HPDE6-E6E7 (cell line): Measurements from ENCODE around the gene ZNF579.
A peak's percentile ranks its signal among the peaks of the same experiment; 100 is the strongest.

Source experiments
- DNase-seq: peaks from one replicate; pipeline ENCODE4 v3.0.0; 2011; ENCODE audit warnings: missing footprints; ENCODE audit errors: extremely low spot score

Gene ZNF579

GRCh38 chr19:55580628-55581144 lies at the start of gene ZNF579:
Gene ZNF579 (minus strand): TSS chr19:55580848. CDS start chr19:55579639, 1,209 bp downstream.
- DNase-seq = peak; percentile 73

DNA sequence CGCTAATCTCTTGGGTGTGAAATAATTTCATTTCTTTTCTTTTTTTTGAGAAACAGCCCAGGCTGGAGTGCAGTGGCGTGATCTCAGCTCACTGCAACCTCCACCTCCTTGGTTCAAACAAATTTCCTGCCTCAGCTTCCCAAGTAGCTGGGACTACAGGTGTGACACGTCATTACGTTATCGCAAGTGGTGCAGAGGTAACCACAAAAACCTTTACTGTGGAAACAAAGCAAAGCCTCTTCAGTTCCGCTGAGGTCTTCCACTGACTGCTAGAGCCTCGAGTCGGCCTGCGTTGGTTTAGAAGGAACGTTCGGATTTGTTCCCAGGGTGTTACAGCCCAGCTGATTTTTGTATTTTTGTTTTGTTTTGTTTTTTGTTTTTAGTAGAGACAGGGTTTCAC lies 45.7 kb upstream of the ZNF579 start:
- DNase-seq = no peak

GRCh38 chr19:55625004-55625326 lies 44.3 kb upstream of the ZNF579 start:
- DNase-seq = no peak

DNA sequence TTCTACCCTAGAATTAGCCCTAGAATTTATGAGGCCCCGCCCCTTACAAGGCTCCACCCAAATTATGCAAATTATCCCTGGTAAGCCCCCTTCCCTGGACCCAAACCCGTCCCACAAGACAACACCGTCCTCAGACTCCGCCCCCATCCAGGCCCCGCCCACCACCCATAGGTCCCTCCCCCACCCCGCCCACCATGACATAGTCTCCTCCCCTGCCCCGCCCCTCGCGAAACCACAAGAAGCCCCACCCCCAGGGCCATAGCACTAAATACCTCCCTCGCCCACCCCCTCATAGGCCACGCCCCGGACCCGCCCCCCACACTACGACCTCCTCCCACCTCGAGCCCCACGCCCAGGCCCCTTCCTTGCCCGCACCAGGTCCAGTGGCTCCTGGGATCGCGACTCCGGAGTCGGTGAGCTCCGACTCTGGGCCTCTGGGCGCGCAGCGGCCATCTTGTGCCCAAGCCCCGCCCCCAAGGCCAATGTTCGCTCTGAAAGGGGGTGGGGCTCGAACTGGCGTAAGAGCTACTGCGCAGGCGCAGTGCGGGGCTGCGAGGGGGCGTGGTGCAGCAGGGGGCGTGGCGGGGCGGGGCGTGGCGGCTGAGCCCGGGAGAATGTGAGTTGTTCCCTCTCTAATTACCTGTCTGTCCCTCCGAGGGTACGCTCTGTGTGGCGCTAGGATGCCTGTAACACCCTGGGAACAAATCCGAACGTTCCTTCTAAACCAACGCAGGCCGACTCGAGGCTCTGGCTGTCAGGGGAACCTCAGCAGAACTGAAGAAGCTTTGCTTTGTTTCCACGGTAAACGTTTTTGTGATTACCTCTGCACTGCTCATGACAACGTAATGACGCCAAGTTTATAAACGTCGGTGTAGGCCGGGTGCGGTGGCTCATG lies 43.7 kb upstream of the ZNF579 start, which contains the start of gene ZNF784:
Gene ZNF784, minus strand, starts transcription at position 458 of the 895 bp plus-strand sequence. Its CDS starts 5 bp downstream, at position 453.
- DNase-seq = peak; percentile 78

DNA sequence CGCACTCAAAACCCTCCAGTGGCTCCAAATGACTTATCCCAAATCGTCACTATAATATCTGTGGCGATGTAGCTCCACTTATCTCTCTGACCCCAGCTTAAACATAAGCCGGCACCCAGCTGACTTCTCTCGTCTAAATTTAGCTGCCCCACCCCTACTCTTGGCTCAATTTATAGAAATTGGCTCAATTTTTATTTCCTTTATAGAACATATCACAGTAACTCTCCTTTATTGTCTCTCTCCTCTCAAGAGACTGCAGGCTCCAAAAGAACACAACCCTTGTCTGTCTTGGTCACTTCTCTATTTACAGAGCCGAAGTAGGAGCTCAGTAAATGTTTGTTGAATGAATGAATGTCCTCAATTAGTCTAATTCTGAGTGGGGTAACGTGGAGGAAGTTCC lies 42.9 kb upstream of the ZNF579 start:
- DNase-seq = no peak

DNA sequence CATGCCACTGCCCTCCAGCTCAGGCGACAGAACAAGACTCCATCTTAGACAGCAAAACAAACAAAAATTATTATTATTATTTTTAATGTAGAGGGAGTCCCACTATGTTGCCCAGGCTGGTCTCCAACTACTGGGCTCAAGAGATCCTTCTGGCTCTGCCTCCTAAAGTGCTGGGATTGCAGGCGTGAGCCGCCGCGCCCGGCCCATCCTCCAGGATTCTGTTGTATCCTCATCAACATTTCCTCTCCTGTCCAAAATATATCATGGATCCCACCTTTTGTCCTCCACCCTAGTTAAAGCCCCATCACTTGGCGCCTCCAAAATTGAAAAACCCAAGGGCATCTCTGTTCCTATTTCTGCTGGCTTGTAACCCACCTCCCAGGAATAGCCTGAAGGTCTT lies 42.5 kb upstream of the ZNF579 start:
- DNase-seq = no peak

DNA sequence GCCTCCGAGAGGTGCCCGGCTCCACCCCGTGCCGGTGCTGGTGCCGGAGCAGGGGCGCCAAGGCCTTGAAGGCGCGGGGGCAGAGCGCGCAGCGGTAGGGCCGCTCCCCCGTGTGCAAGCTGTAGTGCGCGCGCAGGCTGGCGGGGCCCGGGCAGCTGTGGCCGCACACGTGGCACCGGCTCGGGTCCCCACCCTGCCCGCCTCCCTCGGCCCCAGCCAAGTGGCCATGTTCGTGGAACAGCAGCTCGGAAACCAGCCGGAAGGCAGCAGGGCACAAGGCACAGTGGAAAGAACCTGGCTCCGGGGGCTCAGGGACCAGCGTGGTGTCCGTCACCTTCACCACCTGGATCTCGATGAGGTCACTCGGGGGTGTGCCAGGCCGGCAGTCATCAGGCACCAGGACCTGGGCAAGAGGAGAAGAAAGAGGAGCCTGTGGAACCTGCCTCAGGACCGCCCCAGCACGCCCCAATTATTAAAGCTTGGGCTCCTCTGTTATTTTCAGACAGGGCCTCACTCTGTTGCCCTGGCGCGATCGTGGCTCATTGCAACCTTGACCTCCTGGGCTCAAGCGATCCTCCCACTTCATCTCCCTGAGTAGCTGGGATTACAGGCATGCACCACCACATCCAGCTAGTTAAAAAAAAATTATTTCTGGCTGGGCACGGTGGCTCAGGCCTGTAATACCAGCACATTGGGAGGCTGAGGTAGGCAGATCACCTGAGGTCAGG lies 41.8 kb upstream of the ZNF579 start:
- no peak for DNase-seq

DNA sequence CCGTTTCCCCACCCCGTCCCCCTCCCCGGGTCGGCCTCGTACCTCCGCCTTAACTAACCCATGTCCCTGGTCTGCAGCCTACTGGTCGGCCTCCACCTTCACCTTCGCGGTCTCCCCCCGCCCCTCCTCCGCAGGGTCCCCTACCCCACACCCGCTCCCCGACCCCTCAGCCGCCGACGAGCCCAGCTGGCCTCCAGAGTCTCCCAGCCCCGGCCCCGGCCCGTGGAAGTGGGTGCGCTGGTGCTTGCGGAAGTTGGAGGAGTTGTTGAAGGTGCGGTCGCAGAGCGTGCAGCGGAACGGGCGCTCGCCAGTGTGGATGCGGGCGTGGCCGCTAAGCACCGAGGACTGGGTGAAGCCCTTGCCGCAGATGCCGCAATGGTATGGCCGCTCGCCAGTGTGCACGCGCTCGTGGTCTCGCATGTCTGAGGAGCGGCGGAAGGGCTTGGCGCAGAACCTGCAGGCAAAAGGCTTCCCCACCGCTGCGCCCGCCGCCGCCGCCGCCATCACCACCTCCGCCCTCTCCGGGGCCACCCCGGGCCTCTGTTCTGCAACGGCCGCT lies 41.1 kb upstream of the ZNF579 start:
- DNase-seq = no peak

GRCh38 chr19:55621205-55621672 lies 40.6 kb upstream of the ZNF579 start:
- no peak for DNase-seq

- DNase-seq = no peak
Measured at GRCh38 chr19:55620410-55621204, 40.0 kb upstream of the ZNF579 start.

GRCh38 chr19:55619286-55619685 lies 38.6 kb upstream of the ZNF579 start:
- no peak for DNase-seq

GRCh38 chr19:55618426-55618825 lies 37.8 kb upstream of the ZNF579 start:
- no peak for DNase-seq

DNA sequence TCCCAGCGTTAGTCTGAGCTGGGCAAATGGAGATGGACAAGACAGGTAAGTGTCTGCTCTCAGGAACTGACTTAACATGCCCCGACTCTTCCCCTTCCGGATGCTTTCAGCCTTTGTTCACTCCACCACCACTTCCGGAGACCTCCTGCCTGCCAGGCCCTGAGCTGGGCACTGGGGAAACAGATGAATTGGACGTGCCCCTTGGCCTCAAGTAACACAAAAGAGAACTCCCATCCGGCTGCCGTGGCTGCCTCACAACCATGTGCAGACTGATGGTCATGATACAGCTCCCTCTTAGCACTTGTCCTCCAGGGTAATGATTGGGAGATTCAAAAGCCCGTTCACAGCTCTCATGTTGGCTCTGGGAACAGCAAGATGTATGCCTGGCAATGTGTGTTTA lies 36.8 kb upstream of the ZNF579 start:
- DNase-seq = no peak

DNA sequence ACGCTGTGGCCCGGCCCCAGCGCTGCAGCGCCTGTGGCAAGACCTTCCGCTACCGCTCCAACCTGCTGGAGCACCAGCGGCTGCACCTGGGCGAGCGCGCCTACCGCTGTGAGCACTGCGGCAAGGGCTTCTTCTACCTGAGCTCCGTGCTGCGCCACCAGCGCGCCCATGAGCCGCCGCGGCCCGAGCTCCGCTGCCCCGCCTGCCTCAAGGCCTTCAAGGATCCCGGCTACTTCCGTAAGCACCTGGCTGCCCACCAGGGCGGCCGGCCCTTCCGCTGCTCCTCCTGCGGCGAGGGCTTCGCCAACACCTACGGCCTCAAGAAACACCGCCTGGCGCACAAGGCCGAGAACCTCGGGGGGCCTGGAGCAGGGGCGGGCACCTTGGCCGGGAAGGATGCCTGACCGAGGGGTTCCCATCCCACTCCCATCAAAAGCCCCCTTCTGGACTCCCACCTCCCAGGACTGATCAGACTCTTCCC lies 35.8 kb upstream of the ZNF579 start:
- no peak for DNase-seq

DNA sequence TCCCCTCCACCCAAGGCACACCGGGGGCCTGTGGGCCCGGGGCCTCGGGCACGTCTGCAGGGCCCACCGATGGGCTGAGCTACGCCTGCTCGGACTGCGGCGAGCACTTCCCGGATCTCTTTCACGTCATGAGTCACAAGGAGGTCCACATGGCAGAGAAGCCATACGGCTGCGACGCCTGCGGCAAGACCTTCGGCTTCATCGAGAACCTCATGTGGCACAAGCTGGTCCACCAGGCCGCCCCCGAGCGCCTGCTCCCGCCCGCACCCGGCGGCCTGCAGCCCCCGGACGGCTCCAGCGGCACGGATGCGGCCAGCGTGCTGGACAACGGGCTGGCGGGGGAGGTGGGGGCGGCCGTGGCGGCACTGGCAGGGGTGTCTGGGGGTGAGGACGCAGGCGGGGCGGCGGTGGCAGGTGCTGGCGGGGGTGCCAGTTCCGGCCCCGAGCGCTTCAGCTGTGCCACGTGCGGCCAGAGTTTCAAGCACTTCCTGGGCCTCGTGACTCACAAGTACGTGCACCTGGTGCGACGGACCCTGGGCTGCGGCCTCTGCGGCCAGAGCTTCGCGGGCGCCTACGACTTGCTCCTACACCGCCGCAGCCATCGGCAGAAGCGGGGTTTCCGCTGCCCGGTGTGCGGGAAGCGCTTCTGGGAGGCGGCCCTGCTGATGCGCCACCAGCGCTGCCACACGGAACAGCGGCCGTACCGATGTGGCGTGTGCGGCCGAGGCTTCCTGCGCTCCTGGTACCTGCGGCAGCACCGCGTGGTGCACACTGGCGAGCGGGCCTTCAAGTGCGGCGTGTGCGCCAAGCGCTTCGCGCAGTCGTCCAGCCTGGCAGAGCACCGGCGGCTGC lies 35.1 kb upstream of the ZNF579 start:
- DNase-seq = no peak

- no peak for DNase-seq
Measured at GRCh38 chr19:55614711-55615542, 34.3 kb upstream of the ZNF579 start.

DNA sequence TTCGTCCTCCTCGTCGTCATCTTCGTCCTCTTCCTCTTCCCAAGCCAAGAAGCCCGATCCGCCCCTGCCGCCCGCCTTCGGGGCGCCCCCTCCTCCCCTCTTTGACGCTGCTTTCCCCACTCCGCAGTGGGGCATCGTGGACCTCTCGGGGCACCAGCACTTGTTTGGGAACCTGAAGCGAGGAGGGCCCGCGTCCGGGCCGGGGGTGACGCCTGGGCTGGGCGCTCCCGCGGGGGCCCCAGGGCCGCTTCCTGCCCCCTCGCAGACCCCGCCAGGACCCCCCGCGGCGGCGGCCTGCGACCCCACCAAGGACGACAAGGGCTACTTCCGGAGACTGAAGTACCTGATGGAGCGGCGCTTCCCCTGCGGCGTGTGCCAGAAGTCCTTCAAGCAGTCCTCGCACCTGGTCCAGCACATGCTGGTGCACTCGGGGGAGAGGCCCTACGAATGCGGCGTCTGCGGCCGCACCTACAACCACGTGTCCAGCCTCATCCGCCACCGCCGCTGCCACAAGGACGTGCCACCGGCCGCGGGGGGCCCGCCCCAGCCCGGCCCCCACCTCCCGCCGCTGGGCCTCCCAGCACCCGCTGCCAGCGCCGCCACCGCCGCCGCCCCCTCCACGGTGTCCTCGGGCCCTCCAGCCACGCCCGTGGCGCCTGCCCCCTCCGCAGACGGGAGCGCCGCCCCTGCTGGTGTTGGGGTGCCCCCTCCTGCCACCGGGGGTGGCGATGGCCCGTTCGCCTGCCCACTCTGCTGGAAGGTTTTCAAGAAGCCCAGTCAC lies 33.5 kb upstream of the ZNF579 start:
- DNase-seq = no peak

- no peak for DNase-seq
Measured at GRCh38 chr19:55613396-55613795, 32.7 kb upstream of the ZNF579 start.
